ENCODE results near the gene RPE65. TPM values are rescaled to one million over a fixed set of nuclear protein-coding genes. Genes with fewer than 3 reads are reported as not detected.
"Not testable (repeated sequence)": the region's sequence is repeated elsewhere in the genome, so short reads cannot be mapped to it uniquely, and the experiment has no call there.

Gene RPE65
- total RNA-seq, 5 donors from 2014 or later (not counting 1 experiment from before 2014, with no cell fraction given), result not detected

GRCh38 chr1:68478662-68479061, 28.9 kb upstream of the RPE65 start:
- no CpG with 5 or more reads among the region's 2 CpGs for WGBS (ENCODE audit: insufficient coverage)
- no peak overlapping the region for H3K27ac Mint-ChIP-seq
- POLR2A ChIA-PET, result interaction anchor here in 1 of 2 donors (0.6 kb wide), 1 partner anchor 1716 kb away, joined by 4 read pairs; no protein-coding TSS in a partner anchor
- H3K4me3 ChIP-seq (ENCODE audit: control insufficient read depth in 1 of 2, extremely low read depth in 1 of 2, low read length in 1 of 2), result no peak overlapping the region
- H3K9me3 ChIP-seq, result no peaks in the 10 kb centered on the region
- peaks cover 0 to 2% (median 0%) of the 10 kb centered on the region in 3 donors for H3K4me1 Mint-ChIP-seq
- H3K36me3 Mint-ChIP-seq, result no peaks in the 10 kb centered on the region
- DNase-seq (no peak), ATAC-seq (replicated peaks in 1 of 4) (no peak)
- H3K27me3 ChIP-seq (replicated peaks in 1 of 2; ENCODE audit: control insufficient read depth in 2 of 2, extremely low read depth in 1 of 2, insufficient read depth in 2 of 2, low read length in 1 of 2), result no peaks in the 10 kb centered on the region
- no peaks in the 10 kb centered on the region for H3K9me3 Mint-ChIP-seq
- H3K4me3 Mint-ChIP-seq, result no peak overlapping the region
- H3K36me3 ChIP-seq (ENCODE audit: control insufficient read depth in 2 of 2, extremely low read depth in 1 of 2, insufficient read depth in 1 of 2, low read length in 1 of 2), result no peaks in the 10 kb centered on the region
- CTCF ChIA-PET, result no interaction called here
- no peaks in the 10 kb centered on the region for H3K27me3 Mint-ChIP-seq
- H3K27ac ChIP-seq (ENCODE audit: low read length), result no peak overlapping the region
- H3K4me1 ChIP-seq (ENCODE audit: control insufficient read depth in 1 of 2, extremely low read depth in 1 of 2, insufficient read depth in 2 of 2, low read length in 2 of 2), result no peaks in the 10 kb centered on the region

DNA sequence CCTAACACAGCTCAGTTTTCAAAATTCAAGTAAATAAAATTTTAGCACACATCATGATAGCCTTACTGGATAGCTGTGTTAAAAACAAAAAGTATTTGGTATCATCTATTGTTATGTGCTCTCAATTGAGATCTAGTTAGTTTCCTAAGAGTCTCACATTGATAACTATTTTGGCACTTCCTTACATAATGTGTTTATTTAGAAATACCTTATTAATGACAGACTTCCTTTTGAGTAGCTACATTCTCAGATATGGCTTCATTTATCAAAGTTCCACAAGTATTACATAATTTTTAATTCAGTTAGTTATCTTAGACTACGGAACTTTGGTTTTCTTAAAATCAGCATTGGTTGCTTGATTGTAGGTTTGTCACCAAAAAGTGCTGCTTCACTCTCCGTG, 26.9 kb upstream of the RPE65 start:
- ATAC-seq (replicated peaks in 1 of 4); H3K36me3 ChIP-seq (ENCODE audit: control insufficient read depth in 2 of 2, extremely low read depth in 1 of 2, insufficient read depth in 1 of 2, low read length in 1 of 2); H3K4me1 Mint-ChIP-seq; H3K27ac Mint-ChIP-seq; CTCF ChIA-PET; H3K4me1 ChIP-seq (ENCODE audit: control insufficient read depth in 1 of 2, extremely low read depth in 1 of 2, insufficient read depth in 2 of 2, low read length in 2 of 2); DNase-seq; H3K4me3 Mint-ChIP-seq; H3K9me3 Mint-ChIP-seq; H3K36me3 Mint-ChIP-seq; H3K27me3 ChIP-seq (replicated peaks in 1 of 2; ENCODE audit: control insufficient read depth in 2 of 2, extremely low read depth in 1 of 2, insufficient read depth in 2 of 2, low read length in 1 of 2); POLR2A ChIA-PET; H3K27me3 Mint-ChIP-seq; H3K9me3 ChIP-seq; H3K4me3 ChIP-seq (ENCODE audit: control insufficient read depth in 1 of 2, extremely low read depth in 1 of 2, low read length in 1 of 2); H3K27ac ChIP-seq (ENCODE audit: low read length): not testable (repeated sequence)
- WGBS (ENCODE audit: insufficient coverage), result no CpG with 5 or more reads among the region's 2 CpGs

- no peak overlapping the region for H3K27ac ChIP-seq (ENCODE audit: low read length)
- Mint-ChIP-seq H3K4me3 (no peak overlapping the region), H3K27ac (no peak overlapping the region), H3K36me3 (no peaks in the 10 kb centered on the region), H3K4me1 (no peaks in the 10 kb centered on the region), H3K27me3 (no peaks in the 10 kb centered on the region), H3K9me3 (peaks cover 0 to 8% (median 0%) of the 10 kb centered on the region in 3 donors)
- H3K4me1 ChIP-seq (ENCODE audit: control insufficient read depth in 1 of 2, extremely low read depth in 1 of 2, insufficient read depth in 2 of 2, low read length in 2 of 2), result no peaks in the 10 kb centered on the region
- ATAC-seq (replicated peaks in 1 of 4), result no peak
- ChIA-PET CTCF (no interaction called here), POLR2A (no interaction called here)
- no peaks in the 10 kb centered on the region for H3K36me3 ChIP-seq (ENCODE audit: control insufficient read depth in 2 of 2, extremely low read depth in 1 of 2, insufficient read depth in 1 of 2, low read length in 1 of 2)
- no peaks in the 10 kb centered on the region for H3K27me3 ChIP-seq (replicated peaks in 1 of 2; ENCODE audit: control insufficient read depth in 2 of 2, extremely low read depth in 1 of 2, insufficient read depth in 2 of 2, low read length in 1 of 2)
- no peak overlapping the region for H3K4me3 ChIP-seq (ENCODE audit: control insufficient read depth in 1 of 2, extremely low read depth in 1 of 2, low read length in 1 of 2)
- DNase-seq, result no peak
- H3K9me3 ChIP-seq, result no peaks in the 10 kb centered on the region
Observed at GRCh38 chr1:68473060-68473459, 23.3 kb upstream of the RPE65 start.

DNA sequence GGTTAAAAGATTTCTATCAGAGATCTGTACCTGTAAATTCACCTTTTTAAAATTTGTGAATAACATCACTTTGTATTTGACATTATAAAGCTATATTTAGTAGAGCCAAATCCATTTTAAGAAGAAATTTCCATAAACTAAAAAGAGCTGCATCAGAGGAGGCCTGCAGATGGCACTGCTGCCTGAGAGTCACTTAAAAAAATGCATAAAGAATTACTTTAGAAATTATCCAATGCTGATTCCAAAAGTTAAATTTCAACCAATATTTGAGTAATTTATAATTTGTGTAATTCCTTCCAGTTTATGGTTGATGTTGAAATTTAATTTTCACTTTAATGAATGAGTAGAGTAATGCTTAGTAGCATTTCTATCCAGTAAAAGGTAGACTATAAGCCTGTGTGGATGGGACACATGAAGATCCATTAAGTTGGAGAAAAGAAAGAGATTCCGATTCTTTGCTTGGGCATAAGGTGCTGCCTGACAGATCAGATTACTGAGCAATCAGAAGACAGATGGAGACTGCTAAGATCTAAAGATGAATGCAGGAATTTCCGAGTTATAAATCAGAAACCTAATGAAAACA, 20.7 kb upstream of the RPE65 start:
- Histone ChIP-seq H3K36me3 (ENCODE audit: control insufficient read depth in 2 of 2, extremely low read depth in 1 of 2, insufficient read depth in 1 of 2, low read length in 1 of 2) (no peaks in the 10 kb centered on the region), H3K4me1 (ENCODE audit: control insufficient read depth in 1 of 2, extremely low read depth in 1 of 2, insufficient read depth in 2 of 2, low read length in 2 of 2) (no peaks in the 10 kb centered on the region), H3K27me3 (replicated peaks in 1 of 2; ENCODE audit: control insufficient read depth in 2 of 2, extremely low read depth in 1 of 2, insufficient read depth in 2 of 2, low read length in 1 of 2) (no peaks in the 10 kb centered on the region), H3K4me3 (ENCODE audit: control insufficient read depth in 1 of 2, extremely low read depth in 1 of 2, low read length in 1 of 2) (no peak overlapping the region), H3K27ac (ENCODE audit: low read length) (no peak overlapping the region), H3K9me3 (no peaks in the 10 kb centered on the region)
- WGBS (ENCODE audit: insufficient coverage), result no CpG with 5 or more reads among the region's 2 CpGs
- no peaks in the 10 kb centered on the region for H3K36me3 Mint-ChIP-seq
- no peak for ATAC-seq (replicated peaks in 1 of 4)
- POLR2A ChIA-PET, result no interaction called here
- CTCF ChIA-PET, result interaction anchor here in 1 of 2 donors (0.7 kb wide), 1 partner anchor 1841 kb away, joined by 3 read pairs; no protein-coding TSS in a partner anchor
- no peak overlapping the region for H3K27ac Mint-ChIP-seq
- no peak for DNase-seq
- no peaks in the 10 kb centered on the region for H3K27me3 Mint-ChIP-seq
- no peak overlapping the region for H3K4me3 Mint-ChIP-seq
- H3K4me1 Mint-ChIP-seq, result no peaks in the 10 kb centered on the region
- H3K9me3 Mint-ChIP-seq, result peaks cover 0 to 8% (median 0%) of the 10 kb centered on the region in 3 donors

DNA sequence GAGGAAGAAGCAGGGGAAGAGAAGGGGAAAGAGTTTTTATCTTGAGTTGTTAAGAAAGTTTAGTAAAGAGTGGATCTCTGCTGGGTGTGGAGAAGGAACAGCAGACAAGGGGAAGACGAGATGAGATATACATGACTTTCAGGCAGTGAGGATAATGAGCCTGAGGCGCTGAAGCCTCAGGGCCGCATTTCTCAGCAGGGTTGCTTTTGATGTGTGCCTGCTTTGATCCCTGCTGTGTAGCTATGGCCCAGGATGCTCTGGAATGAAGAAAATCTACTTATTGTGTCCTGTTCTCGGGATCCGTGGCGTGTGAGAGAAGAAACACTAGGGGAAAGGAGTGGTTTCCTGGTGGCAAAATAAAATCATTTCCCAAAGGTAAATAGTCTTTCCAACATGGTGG, 15.1 kb upstream of the RPE65 start:
- no peak overlapping the region for H3K4me3 ChIP-seq (ENCODE audit: control insufficient read depth in 1 of 2, extremely low read depth in 1 of 2, low read length in 1 of 2)
- Mint-ChIP-seq H3K36me3 (no peaks in the 10 kb centered on the region), H3K4me3 (no peak overlapping the region), H3K27ac (no peak overlapping the region), H3K9me3 (peaks cover 7 to 16% (median 9%) of the 10 kb centered on the region in 3 donors), H3K4me1 (no peaks in the 10 kb centered on the region), H3K27me3 (peaks cover 5 to 9% of the 10 kb centered on the region in 2 donors)
- H3K4me1 ChIP-seq (ENCODE audit: control insufficient read depth in 1 of 2, extremely low read depth in 1 of 2, insufficient read depth in 2 of 2, low read length in 2 of 2), result no peaks in the 10 kb centered on the region
- POLR2A ChIA-PET, result no interaction called here
- H3K27ac ChIP-seq (ENCODE audit: low read length), result no peak overlapping the region
- WGBS (ENCODE audit: insufficient coverage), result 67% methylated on average over 5 of the region's 6 CpGs
- H3K27me3 ChIP-seq (replicated peaks in 1 of 2; ENCODE audit: control insufficient read depth in 2 of 2, extremely low read depth in 1 of 2, insufficient read depth in 2 of 2, low read length in 1 of 2), result no peaks in the 10 kb centered on the region
- H3K9me3 ChIP-seq, result no peaks in the 10 kb centered on the region
- ATAC-seq (replicated peaks in 1 of 4) (no peak), DNase-seq (no peak)
- CTCF ChIA-PET, result no interaction called here
- no peaks in the 10 kb centered on the region for H3K36me3 ChIP-seq (ENCODE audit: control insufficient read depth in 2 of 2, extremely low read depth in 1 of 2, insufficient read depth in 1 of 2, low read length in 1 of 2)

DNA sequence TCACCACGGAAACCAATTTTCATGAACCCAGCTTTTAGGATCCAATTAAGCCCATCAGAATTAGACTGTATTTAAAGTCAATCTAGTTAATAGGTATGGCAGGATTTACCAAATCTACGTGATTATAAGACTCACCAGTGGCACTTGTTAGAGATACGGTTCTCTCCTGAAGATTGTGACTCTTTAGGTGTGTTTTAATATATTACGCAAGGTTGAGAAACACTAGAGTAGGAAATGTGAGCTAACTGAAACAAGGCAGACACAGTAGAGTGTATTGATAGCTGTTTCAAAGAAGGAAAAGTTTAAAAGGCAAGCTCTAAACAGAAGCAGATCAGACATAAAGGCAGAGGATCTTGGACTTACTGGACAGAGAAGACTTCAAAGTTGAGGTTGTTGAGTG, 11.2 kb upstream of the RPE65 start:
- peaks cover 7 to 11% of the 10 kb centered on the region in 2 donors for H3K27me3 Mint-ChIP-seq

GRCh38 chr1:68459796-68460195, 10.0 kb upstream of the RPE65 start:
- WGBS (ENCODE audit: insufficient coverage), result no CpG with 5 or more reads among the region's 1 CpG
- Histone ChIP-seq H3K9me3 (no peaks in the 10 kb centered on the region), H3K27ac (ENCODE audit: low read length) (no peak overlapping the region), H3K27me3 (replicated peaks in 1 of 2; ENCODE audit: control insufficient read depth in 2 of 2, extremely low read depth in 1 of 2, insufficient read depth in 2 of 2, low read length in 1 of 2) (no peaks in the 10 kb centered on the region), H3K4me3 (ENCODE audit: control insufficient read depth in 1 of 2, extremely low read depth in 1 of 2, low read length in 1 of 2) (no peak overlapping the region), H3K4me1 (ENCODE audit: control insufficient read depth in 1 of 2, extremely low read depth in 1 of 2, insufficient read depth in 2 of 2, low read length in 2 of 2) (no peaks in the 10 kb centered on the region), H3K36me3 (ENCODE audit: control insufficient read depth in 2 of 2, extremely low read depth in 1 of 2, insufficient read depth in 1 of 2, low read length in 1 of 2) (no peaks in the 10 kb centered on the region)
- Mint-ChIP-seq H3K4me3 (no peak overlapping the region), H3K36me3 (no peaks in the 10 kb centered on the region), H3K9me3 (peaks cover 7 to 11% (median 9%) of the 10 kb centered on the region in 3 donors), H3K27ac (no peak overlapping the region), H3K4me1 (no peaks in the 10 kb centered on the region), H3K27me3 (peaks cover 4 to 7% of the 10 kb centered on the region in 2 donors)
- ATAC-seq (replicated peaks in 1 of 4) (no peak), DNase-seq (no peak)
- CTCF ChIA-PET, result no interaction called here
- POLR2A ChIA-PET, result no interaction called here

More for the DNA sequence above, 11.2 kb upstream of the RPE65 start:
- ATAC-seq (replicated peaks in 1 of 4), result no peak
- no peaks in the 10 kb centered on the region for H3K27me3 ChIP-seq (replicated peaks in 1 of 2; ENCODE audit: control insufficient read depth in 2 of 2, extremely low read depth in 1 of 2, insufficient read depth in 2 of 2, low read length in 1 of 2)
- no peak overlapping the region for H3K27ac ChIP-seq (ENCODE audit: low read length)
- Mint-ChIP-seq H3K9me3 (peaks cover 7 to 16% (median 9%) of the 10 kb centered on the region in 3 donors), H3K4me3 (no peak overlapping the region), H3K27ac (no peak overlapping the region), H3K36me3 (no peaks in the 10 kb centered on the region), H3K4me1 (no peaks in the 10 kb centered on the region)
- no peaks in the 10 kb centered on the region for H3K36me3 ChIP-seq (ENCODE audit: control insufficient read depth in 2 of 2, extremely low read depth in 1 of 2, insufficient read depth in 1 of 2, low read length in 1 of 2)
- DNase-seq, result no peak
- ChIA-PET CTCF (no interaction called here), POLR2A (no interaction called here)
- no peaks in the 10 kb centered on the region for H3K9me3 ChIP-seq
- 92% methylated on average over 3 of the region's 4 CpGs for WGBS (ENCODE audit: insufficient coverage)
- H3K4me3 ChIP-seq (ENCODE audit: control insufficient read depth in 1 of 2, extremely low read depth in 1 of 2, low read length in 1 of 2), result no peak overlapping the region
- H3K4me1 ChIP-seq (ENCODE audit: control insufficient read depth in 1 of 2, extremely low read depth in 1 of 2, insufficient read depth in 2 of 2, low read length in 2 of 2), result no peaks in the 10 kb centered on the region

Measured in T-cell (primary cell).